Activated CD4-positive, alpha-beta T cell treated with anti-CD3 and anti-CD28 coated beads for 1 hour (primary cell): ENCODE results near the gene CRAT.

Source experiments
- DNase-seq: peaks from one replicate; pipeline ENCODE4 v3.0.0-alpha.2; 2020

The CRAT gene

GRCh38 chr9:129058965-129059795 lies 51.4 kb downstream of the CRAT start:
- DNase-seq = no peak

- DNase-seq = no peak
These were observed 56.3 kb downstream of the CRAT start for GRCh38 chr9:129054163-129054851.

DNA sequence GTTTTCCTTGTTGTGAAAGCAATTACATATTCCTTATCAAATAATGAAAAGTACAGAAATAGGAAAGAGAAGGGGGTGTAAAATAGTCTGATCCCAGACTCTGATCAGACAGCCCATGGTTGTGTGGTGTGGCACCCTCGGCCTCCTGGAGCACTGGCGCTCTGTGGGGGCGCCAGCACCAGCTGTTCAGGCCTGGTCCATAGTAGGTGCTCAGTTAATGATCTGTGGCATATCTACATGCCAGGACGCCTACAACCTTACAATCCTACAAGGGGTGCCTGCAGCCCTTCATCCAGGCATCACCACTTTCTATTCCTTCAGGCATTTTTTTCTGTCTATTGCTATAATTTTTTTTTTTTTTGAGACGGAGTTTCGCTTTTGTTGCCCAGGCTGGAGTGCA lies 57.6 kb downstream of the CRAT start:
- DNase-seq = no peak

GRCh38 chr9:129052592-129052991 lies 58.0 kb downstream of the CRAT start:
- DNase-seq = no peak
